H54 (cell line): Measurements from ENCODE around the gene PADI6.
"Not testable (repeated sequence)": the region's sequence is repeated elsewhere in the genome, so short reads cannot be mapped to it uniquely, and the experiment has no call there.

Experiments used
- DNase-seq: peaks from one replicate; pipeline ENCODE4 v3.0.0; 2011; ENCODE audit warnings: low spot score, mixed read lengths; ENCODE audit not compliant: insufficient read length
- FAIRE-seq: peaks from 3 replicates; lab custom pipeline; 2011; peaks lifted over from hg19 to GRCh38; lab: Jason Lieb, UNC
- POLR2A ChIP-seq: IDR thresholded peaks from 2 replicates; pipeline ENCODE4 v1.6.1; 2011; ENCODE audit warnings: low read depth, mild to moderate bottlenecking, low read length

Gene PADI6

GRCh38 chr1:17404034-17404684 lies 32.2 kb downstream of the PADI6 start:
- no peak for TF ChIP-seq POLR2A
- no peak for FAIRE-seq
- no peak for DNase-seq

GRCh38 chr1:17404820-17405219 lies 32.8 kb downstream of the PADI6 start:
- DNase-seq, result no peak
- no peak for TF ChIP-seq POLR2A
- no peak for FAIRE-seq

DNA sequence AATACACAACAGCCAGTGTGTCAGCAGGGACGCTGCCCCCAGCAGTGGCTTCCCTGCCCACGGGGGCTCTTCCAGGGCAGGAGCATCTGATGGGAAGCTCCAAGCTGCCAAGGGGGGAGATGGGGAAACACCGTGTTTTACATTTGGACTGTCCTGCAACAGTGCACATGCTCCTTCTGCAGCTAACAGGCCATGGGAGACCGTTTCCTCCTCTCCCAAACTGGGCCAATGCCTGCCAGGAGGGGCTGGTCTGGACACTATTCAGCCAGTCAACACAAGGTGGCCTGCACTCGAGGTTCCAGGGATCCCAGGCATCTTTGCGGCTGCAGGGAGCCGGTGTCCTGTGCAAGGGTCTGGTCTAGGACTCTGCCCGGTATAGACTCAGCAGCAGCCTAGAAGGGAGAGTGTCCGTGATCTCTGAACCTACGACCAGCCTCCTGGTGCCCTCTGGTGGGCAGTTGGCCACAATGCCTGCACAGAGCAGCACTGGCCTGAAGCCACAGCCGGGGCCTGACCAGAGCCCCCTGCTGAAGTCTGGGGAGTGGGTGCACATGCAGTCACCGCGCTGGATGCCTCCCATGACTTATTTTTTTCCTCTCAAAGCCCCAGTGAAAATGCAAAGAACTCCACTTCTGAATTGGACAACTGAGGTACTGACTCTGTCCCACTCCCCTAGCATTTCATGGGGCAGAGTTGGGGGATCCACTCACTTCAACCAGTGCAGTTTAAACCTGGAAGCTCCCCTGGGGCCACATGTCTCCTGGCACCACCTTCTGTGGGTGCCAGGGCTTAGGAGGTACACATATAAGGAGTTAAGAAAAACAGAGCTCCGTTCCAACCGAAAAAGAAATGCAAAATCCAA lies 34.1 kb downstream of the PADI6 start:
- DNase-seq, result peak; percentile 70
- TF ChIP-seq POLR2A, result no peak
- FAIRE-seq, result no peak

- not testable (repeated sequence) for FAIRE-seq, DNase-seq
These were observed 34.9 kb downstream of the PADI6 start for GRCh38 chr1:17406760-17407475.

- not testable (repeated sequence) for FAIRE-seq, DNase-seq
These were observed 36.0 kb downstream of the PADI6 start for GRCh38 chr1:17407786-17408514.

DNA sequence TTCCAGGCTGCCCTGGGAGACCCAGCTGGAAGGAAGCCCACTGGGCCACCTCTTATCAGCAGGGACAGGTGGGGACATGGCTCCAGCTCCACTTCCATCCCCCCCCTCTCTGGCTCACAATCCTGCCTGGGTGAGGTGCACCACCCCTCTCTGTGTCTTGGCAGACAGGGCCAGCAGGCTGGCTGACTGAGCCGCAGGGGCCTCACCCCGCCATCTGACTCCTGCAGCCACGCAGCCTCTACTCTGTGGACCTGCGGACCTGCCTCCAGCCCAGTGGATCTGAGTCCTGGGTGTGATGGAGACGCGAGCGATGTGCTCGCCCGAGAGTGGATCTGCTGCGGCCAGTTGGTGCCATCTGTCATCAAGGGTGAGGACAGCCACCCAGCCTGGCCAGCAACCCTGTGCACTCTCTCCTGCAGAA lies 37.4 kb downstream of the PADI6 start:
- DNase-seq (no peak), FAIRE-seq (no peak)
- no peak for TF ChIP-seq POLR2A

DNA sequence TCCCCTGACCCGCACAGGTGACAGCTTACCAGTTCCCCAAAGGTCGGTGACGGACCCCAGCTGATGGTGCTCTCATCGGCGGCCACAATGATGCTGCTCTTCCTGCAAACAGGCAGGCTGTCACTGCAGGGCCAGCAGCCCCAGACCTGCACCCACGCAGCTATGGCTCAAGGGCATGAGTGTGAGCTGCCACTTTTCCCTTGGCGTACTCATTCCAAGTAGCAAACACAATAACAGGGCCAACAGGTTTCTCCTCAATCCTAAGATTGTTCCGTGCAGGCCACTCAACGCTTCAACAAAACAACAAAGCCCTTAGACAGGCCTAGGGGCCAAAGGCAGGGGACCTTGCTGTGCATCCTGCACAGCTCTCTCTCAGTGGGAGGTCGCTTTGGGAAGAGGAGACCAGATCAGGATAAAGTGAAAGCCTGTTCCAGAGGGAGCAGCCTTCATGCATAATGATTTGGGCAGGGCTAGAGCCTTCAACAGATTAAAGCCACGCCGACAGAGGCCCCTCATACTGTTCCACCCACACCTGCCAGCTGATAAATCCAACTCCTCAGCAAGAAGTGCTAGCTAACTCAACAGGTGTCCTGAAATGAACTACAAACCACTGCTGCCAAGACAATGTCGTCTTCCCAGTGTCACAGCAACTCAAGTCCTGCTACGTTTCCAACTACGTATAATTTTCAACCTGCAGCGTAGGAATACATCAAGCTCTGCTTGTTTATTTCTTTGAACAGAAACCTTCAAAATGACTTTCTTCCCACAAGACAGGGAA lies 40.3 kb downstream of the PADI6 start:
- FAIRE-seq, result no peak
- no peak for DNase-seq
- no peak for TF ChIP-seq POLR2A

- FAIRE-seq, result no peak
- no peak for TF ChIP-seq POLR2A
- no peak for DNase-seq
These were observed 42.0 kb downstream of the PADI6 start for GRCh38 chr1:17414022-17414421.

GRCh38 chr1:17416389-17416788 lies 44.4 kb downstream of the PADI6 start:
- no peak for FAIRE-seq
- no peak for TF ChIP-seq POLR2A
- DNase-seq, result no peak

DNA sequence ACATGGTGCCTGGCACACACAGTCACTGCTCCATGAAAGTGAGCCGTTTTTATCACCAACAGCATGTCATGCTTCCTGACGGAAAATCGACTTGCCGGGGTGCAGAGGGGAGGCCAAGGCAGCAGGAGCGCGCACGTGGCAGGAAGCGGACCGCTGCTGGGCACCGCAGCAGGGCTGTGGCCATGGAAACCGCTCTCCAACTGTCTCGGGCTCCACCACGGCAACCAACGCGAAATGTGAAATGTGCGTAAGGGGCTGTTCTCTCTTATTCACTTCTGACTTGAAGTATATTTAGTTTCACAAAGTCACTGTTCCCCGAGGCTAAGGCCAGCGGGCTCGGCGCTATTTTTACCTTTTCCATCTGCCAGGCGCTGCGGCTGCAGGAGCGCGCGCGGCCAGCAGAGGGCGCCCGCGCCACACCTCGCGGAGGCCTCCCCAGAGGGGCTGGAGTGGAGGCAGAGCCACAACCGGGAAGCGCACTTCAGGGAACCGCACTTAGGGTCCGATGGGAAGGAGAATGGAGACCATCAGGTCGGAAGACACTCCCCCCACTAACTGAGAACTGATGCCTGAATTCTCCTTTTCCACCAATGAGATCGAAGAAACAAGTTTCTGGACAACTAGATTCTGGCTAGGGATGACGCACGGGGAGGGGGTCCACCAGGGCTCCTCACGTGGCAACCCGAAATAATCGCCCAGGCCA lies 47.8 kb downstream of the PADI6 start:
- FAIRE-seq, result no peak
- no peak for DNase-seq
- TF ChIP-seq POLR2A, result no peak

DNA sequence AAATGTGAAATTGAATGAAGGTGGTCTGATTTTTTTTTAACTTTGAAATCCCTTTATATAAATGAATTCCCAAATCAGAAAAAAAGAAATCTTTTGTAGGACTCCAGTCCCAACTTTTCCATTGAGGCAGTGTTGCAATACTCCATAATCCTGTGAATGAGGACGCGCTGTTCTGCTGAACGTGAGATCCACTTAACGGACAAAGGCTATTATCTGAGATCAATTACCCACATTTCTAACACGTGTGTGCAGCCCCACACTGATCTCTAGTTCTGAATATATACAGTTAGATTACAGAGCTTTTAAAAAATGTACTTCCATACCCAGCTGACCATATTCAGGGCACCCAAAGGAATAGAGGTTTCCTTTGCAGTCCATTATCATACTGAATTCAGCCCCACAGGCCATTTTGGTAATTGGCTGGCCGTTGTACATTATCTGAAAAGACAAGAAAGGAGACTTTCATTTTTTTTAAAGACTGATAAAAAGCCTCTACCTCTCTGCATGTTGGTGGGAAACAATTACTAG lies 48.5 kb downstream of the PADI6 start:
- TF ChIP-seq POLR2A, result no peak
- DNase-seq (no peak), FAIRE-seq (no peak)

DNA sequence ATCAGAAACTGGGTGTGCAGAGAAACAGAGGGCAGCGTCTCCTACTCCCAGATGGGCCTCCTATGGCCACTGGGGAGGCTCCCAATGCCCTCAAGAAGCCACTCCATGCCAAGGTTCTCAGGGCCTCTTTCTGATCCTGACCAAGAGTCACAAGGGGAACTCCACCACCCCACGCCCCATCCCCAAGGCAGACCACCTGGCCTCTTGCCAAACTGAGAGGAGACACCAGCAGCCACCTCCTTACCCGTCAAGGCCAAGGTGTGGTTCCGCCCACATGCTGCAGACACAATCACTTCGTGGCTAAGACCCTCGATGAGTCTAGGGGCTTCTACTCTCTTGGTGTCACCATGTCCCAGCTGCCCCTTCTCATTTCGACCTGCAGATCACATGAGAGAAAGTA lies 50.5 kb downstream of the PADI6 start:
- TF ChIP-seq POLR2A, result no peak
- DNase-seq, result no peak
- no peak for FAIRE-seq
